GM18870 (cell line): ENCODE measurements around the gene ECHS1.
"Not testable (repeated sequence)": the region's sequence is repeated elsewhere in the genome, so short reads cannot be mapped to it uniquely, and the experiment has no call there.

Experiments
- ATAC-seq: cut with Tn5 transposase; IDR thresholded peaks from one replicate; pipeline ENCODE4 v1.9.1; 2021; ENCODE audit warnings: moderate library complexity; ENCODE audit not compliant: unreplicated experiment

Gene ECHS1

GRCh38 chr10:133373174-133374090 lies at the start of gene ECHS1:
Gene ECHS1, minus strand, starts transcription at chr10:133373354. Its CDS starts 21 bp downstream, at chr10:133373333.
- peak; percentile 50 for ATAC-seq

GRCh38 chr10:133422223-133422806 lies 49.2 kb upstream of the ECHS1 start:
- ATAC-seq, result no peak

- no peak for ATAC-seq
Observed at GRCh38 chr10:133421336-133422222, 48.4 kb upstream of the ECHS1 start.

GRCh38 chr10:133420579-133420978 lies 47.4 kb upstream of the ECHS1 start:
- no peak for ATAC-seq

GRCh38 chr10:133420028-133420427 lies 46.9 kb upstream of the ECHS1 start:
- ATAC-seq, result no peak

GRCh38 chr10:133419211-133419950 lies 46.2 kb upstream of the ECHS1 start:
- no peak for ATAC-seq

- no peak for ATAC-seq
Observed at GRCh38 chr10:133418289-133418993, 45.3 kb upstream of the ECHS1 start.

- ATAC-seq, result no peak
Observed at GRCh38 chr10:133415752-133416151, 42.6 kb upstream of the ECHS1 start.

- ATAC-seq, result not testable (repeated sequence)
Observed at GRCh38 chr10:133414401-133414800, 41.2 kb upstream of the ECHS1 start.

GRCh38 chr10:133412381-133412711 lies 39.2 kb upstream of the ECHS1 start:
- no peak for ATAC-seq

- no peak for ATAC-seq
Observed at GRCh38 chr10:133411523-133412380, 38.6 kb upstream of the ECHS1 start.

GRCh38 chr10:133405844-133406527 lies 32.8 kb upstream of the ECHS1 start:
- ATAC-seq, result peak; percentile 59

- ATAC-seq, result no peak
Observed at GRCh38 chr10:133405272-133405671, 32.1 kb upstream of the ECHS1 start.

- ATAC-seq, result no peak
Observed at GRCh38 chr10:133403784-133404183, 30.6 kb upstream of the ECHS1 start.

- no peak for ATAC-seq
Observed at GRCh38 chr10:133403359-133403758, 30.2 kb upstream of the ECHS1 start.

GRCh38 chr10:133401981-133402725 lies 29.0 kb upstream of the ECHS1 start:
- no peak for ATAC-seq

- ATAC-seq, result peak; percentile 3
Observed at GRCh38 chr10:133401500-133401899, 28.3 kb upstream of the ECHS1 start.
